Left hindlimb (tissue), 1 donor: ENCODE measurements around the gene HINT2.

Experiments used
- DNase-seq: peaks from one replicate; pipeline ENCODE4 v3.0.0-alpha.2; 2018

Gene HINT2

DNA sequence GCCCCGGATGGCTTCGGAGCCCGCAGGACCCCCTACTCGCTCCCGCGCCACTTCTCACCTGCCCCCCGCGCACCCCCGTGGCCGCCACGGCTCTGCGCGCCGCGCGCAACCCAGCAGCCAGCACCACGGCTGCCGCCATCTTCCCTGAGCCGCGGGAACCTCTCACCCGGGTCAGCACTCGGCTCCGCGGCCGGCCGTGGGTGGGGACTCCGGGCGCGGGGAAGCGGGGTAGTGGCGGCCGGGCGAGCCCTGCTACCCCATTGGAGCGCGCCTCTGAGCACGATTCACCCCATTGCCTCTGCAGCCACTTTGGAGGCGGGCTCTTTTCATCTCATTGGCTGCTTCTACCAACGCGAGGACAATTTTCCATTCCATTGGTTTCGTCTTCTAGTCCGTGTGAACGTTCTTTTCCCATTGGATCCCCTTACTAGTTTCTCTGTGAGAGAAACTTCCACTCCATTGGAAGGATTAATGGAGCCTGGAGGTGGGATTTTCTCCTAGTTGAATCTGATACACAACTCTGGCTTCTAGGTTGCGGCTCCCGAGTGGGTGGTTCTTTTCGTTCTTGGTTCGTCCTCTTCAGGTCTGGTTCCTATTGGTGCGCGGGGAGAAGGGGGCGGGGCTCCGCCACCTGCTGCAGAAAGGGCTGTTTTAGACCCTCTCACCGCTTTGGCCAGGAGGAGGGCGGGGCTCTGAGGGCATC, at the start of gene HINT2:
TSS of gene HINT2 (minus strand) at position 202 of the 703 bp plus-strand sequence. CDS start at position 139, 63 bp downstream.
- DNase-seq, result peak; percentile 95

DNA sequence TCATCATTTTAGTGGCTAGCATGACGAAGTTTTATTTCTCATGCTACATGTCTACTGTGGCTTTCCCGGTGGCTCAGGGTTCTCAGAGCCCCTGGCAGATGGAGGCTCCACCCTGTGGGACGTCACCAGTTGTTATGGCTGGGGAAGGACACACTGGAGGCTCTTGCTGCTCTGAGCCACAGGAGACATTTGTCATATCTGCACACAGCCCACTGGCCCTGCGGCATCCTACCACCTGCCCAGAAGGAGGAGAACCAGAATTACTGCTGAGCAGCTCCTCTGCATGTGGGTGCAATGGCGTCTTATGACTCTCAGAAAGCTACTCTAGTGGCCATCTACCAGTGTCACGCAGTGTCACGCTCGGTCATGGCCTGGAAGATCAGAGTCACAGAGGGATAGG, 48.7 kb upstream of the HINT2 start:
- DNase-seq, result no peak

DNA sequence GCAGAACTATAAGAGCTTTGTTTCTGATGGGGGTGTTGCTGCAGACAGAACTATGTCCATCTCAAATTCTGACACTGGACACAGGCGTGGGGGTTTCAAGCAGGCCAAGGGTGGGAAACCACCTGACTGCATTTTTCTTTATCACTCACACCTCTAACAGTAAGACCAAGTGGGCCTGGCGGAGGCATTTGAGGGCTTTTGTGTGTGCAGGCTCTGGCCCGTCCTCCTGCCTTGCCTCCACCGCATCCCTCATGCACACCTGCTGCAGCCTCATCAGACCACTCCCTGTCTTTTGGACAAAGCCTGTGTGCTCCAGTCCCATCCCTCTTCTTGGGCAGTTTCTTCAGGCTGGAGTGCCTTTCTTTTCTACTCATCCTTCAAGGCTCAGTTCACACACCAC, 47.5 kb upstream of the HINT2 start:
- no peak for DNase-seq

DNA sequence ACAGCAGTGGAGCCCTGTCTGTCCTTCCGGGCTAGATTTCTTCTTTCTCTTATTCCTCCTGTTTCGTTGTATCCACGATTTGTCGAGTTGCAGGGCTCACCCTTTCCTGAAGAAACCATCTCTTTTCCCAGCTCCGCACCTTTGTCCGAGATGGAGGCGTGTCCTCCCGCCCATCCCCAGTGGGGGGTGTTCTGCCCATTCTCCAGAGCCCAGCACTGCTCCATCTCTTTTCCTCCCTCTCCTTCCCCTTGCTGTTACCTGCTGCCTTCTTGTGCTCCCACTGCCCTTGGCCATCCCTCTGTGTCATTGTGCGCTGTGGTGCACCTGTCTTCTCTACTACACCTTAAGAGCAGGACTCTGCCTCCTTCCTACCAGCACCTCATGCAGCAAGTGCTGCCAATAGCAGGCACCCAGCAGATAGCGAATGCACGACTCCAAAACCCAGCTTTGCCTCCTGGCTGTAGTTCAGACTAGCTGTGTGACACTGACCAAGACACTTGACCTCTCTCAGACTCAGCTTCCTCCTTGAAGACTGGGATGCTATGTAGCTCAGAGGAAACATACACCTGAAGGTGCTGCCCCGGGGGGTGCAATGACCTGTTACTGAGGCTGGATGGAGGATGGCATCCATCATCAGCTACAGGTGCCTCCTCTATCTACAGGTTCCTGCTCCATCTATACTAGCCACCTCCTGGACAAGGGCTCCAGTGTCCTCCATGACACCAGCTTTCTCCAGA, 46.5 kb upstream of the HINT2 start:
- DNase-seq, result no peak

DNA sequence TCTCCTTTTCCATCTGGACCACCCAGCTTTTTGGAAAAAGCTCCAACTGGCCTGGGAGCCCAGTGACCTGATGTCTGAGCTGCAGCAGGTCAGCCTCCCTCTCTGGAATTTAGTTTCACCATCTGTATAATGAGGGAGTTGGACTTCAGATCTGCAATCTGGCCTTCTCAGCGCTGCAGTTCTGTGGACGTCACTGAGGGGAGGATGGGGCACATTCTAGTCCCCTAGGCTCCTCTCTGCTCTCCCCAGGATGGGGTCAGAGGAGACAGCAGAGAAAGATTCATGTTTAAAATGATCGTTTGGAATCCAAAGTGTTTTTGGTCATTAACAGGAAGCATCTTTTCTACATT, 45.1 kb upstream of the HINT2 start:
- no peak for DNase-seq

DNA sequence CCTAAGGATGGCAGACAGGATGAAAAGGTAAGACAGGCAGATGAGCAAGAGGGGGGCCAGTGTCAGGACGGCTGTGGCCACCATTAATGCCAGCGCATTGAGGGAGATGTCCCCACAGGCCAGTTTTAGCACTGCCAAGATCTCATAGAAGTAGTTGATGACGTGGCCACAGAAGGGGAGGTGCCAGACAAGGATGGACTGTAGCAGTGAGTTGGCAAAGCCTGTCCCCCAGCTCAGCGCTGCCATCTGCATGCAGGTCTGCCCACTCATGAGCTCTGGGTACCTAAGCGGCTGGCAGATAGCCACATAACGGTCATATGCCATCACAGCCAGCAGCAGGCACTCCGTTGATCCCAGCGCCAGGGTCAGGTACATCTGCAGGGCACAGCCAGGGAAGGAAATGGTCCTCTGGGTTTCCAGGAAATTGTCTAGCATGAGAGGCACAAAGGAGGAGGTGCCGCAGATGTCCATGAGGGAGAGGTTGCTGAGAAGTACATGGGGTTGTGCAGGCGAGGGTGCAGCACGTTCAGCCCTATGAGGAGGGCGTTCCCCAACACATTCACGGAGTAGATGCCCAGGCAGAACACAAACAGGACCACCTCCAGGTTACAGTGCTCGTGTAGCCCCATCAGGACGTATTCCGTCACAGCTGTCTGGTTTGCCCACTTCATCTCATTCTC, 44.6 kb upstream of the HINT2 start:
- DNase-seq, result no peak

DNA sequence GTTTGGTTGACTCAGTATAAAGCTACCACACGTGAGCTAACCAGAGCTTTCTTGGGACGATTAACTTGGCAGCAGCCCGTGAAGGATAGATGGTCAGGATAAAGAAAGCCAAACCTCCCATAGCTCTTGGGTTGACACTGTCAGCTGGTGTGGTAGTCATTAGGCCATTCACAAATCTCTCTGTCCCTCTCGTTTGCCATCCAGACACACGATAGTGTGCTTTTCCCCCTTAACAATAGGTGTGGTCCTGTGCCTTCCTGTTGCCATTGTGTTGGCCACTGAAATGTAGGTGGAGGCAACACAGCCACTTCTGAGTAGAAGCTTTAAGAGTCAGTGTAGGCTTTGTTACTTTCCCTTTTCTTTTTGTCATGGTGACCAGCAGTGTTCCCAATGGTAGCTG, 43.6 kb upstream of the HINT2 start:
- DNase-seq, result no peak

DNA sequence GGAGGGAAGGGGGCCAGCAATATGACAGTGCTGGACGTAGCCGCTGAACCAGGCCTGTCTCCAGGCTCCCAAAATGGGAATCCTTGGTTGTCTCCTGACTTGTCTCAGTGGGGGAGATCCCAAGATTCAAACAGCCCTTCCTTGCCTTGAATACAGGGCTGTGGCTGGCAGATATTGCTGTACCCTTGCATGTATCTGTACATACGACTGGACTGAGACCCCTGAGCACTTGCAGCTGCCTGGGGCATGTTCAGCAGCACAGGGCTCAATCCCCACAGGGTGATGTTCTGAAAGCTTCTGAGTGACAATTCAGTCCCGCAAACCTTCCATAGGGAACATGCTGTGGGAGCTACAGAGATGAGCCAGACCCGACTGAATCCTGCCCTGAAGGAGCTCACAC, 42.0 kb upstream of the HINT2 start:
- DNase-seq, result no peak

DNA sequence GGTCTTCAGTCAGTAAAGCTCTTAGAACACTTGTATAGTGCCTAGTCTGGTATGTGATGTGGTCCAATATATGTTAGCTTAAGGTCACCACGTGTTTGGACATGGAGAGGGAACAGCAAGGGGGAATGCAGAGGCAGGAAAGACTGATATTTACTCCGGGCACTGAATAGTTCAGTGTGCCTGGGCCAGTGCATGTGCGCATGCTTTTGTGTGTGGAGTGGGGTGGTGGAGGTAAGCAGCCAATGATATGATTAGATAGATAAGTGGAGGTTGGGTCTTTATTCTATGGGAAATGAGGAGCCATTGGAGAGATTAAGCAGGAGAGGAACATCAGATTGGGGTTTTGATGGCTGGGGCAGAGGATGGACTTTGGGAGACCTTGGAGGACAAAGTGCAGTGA, 41.4 kb upstream of the HINT2 start:
- DNase-seq, result no peak

DNA sequence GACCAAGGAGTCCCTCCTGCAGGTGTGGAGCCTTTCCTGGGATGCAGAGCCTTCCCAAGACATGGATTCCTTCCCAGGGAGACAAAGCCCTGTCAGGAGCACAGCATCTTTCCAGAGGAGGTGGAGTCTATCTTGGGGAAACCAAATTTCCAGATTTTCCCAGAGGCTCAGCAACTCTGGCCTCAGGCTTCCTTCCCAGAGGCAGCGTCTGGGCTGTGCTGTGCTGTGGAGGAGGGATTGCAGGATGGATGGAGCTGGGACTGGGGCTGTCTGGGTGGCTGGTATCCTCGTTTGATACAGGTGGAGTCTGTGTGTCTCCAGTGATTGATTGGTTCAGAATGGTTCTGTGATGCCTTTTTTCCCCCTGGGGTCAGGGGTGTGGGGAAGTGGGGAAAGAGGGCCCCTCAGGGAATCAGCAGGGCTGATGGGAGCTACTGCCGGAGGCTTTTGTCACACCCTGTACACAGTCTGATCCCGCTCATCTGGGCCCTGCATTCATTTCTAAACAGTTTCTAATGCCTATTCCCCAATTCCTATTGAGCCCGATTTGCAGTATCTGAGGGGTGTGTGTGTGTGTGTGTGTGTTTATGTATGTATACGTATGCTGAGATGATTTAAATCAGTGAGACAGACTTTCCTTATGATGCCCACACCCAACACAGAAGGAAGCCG, 39.4 kb upstream of the HINT2 start:
- DNase-seq, result no peak

DNA sequence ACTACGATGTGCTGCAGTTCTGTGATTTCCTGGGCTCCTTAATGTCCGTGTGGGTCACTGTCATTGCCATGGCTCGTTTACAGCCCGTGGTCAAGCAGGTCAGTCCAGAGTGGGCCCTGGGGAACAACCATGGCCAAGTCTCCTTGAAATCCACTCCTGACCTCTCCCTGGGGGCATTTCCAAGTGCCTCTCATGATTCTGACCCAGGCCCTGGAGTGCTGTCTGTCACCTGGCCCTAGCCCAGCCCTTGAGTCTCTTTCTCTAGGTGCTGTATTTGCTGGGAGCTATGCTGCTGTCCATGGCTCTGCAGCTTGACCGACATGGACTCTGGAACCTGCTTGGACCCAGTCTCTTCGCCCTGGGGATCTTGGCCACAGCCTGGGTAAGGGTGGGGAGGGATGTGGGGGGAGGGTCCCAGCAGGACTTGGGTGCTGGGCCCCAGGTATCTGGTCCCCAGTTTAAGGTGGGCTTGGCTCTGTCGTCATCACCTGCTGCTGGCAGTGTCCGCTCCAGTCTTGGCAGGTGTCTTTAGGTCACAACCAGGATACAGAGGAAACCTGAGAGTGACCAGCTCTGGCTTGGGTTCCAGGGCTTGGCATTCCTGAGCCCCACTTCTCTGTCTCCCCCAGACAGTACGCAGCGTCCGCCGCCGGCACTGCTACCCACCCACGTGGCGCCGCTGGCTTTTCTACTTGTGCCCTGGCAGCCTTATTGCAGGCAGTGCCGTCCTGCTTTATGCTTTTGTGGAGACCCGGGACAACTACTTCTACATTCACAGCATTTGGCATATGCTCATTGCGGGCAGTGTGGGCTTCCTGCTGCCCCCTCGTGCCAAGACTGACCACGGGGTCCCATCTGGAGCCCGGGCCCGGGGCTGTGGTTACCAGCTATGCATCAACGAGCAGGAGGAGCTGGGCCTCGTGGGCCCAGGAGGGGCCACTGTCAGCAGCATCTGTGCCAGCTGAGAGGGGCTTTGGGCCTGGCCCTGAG, 38.3 kb upstream of the HINT2 start:
- no peak for DNase-seq

DNA sequence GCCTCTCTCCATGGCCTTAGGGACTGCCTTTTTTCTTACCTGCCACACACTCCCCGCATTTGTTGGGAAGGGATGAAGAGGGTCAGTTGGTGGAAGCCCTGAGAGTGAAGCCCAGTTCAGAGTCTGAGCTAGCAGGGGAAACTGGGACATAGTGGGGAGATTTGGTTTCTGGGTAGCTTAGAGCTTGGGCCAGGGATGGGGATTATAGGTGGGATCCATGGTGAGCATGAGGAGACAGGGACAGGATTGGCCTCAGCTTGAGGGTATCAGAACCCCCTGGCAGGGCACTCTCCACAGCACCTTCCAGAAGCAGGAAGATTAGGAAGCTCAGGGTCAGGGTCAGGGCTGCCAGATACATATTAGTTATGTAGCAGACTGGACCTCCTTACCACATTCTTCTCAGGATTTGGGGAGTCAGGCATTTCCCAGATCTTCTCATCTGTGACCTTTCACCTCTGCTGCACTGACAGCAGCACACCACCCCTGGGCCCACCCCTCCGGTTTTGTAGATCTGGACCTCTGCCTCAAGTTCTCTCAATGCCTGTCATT, 37.5 kb upstream of the HINT2 start:
- no peak for DNase-seq

DNA sequence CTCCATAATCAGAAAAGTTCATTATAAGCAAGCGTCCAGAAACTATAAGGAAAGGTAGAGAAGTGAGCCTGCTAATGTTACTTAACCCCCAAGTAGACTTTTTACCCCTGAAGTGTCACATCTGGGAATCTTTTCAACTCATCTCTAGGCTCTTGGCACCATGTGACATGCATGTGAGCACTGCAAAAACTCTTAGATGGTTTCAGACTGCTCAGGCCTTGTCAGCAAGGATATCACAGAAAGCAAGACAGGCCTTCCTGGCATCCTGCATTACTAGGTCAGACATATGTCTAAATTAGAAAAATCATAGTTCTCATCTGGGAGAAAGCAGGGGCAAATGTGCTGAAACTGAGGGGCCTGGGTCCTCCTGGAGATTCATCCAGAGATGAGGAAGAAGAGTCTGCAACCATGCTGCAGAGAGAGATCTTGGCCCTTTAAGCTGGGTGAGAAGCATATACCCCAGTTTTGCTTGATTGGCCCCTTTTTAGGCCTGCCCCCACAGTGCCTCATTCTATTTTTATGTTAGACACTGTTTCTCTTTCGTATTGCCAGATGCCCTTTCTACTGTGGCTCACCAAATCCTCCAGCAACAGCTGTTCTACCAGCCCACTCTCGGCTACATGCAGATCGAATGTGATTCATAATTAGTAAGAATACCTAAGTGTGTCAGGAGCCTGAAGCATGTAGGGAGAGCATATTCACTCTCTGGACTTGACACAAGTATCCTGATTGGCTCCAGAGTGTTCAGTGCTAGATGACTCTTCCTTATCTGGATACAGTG, 33.1 kb upstream of the HINT2 start:
- DNase-seq, result no peak

DNA sequence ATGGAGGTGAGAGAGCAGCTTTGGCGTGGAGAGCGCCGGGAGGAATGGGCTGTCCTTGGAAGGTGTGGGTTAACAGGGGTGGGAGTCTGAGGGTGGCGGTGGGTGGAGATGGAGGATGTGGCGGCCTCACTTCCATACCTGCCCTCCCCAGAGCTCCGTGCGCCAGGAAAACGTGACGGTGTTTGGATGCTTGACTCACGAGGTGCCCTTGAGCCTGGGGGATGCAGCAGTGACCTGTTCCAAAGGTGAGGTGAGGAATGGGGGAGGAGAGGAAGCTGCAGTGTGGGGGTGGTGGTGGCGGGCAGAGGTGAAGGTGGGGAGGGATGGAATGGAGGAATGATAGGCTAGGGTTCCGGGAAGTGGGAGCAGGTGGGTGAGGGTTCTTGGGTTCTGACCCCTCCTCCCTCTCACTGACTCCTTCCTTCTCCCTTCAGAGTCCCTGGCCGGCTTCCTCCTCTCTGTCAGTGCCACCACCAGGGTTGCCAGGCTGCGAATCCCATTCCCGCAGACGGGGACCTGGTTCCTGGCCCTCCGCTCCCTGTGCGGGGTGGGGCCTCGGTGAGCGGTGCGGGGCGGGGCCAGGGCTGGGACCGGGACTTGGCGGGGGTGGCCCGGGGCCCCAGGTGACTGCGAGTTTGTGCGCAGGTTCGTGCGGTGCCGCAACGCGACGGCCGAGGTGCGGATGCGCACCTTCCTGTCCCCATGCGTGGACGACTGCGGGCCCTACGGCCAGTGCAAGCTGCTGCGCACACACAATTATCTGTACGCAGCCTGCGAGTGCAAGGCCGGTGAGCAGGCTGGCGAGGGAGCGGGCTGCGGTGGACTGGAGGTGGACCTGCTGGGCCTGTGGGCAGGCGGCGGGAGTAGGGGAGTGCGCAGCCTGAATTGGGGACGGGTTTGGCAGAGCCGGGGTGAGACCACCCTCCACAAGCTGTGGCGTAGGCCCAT, 31.3 kb upstream of the HINT2 start:
- DNase-seq, result no peak

DNA sequence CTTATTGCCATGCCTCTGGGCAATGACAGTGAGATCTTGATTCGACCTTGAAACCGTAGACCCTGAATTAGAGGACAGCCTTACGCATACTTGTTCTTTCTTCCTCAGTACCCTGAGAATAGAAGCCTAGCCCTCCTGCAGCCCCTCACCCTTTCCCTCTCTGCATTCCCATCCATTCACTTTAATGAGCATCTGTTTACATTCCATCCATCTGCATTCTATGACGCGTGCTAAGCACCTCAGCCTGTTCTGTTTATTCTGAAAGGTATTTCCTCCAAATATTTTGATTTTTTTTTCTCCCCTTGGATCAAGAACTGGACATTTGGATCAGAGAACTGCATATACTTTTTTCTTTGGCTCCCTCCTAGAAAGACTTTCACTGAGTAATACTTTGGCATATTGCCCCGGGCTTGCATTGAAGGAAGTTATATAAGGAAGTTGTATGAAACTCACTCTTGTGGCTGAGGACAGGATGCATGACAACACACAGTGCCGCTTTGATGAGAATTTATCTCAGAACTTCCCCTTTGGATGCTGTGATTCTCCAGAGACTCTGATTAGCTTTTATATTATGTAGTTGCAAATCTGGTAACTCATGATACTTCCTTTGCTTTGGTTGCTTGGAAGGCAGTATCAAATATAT, 29.9 kb upstream of the HINT2 start:
- no peak for DNase-seq

DNA sequence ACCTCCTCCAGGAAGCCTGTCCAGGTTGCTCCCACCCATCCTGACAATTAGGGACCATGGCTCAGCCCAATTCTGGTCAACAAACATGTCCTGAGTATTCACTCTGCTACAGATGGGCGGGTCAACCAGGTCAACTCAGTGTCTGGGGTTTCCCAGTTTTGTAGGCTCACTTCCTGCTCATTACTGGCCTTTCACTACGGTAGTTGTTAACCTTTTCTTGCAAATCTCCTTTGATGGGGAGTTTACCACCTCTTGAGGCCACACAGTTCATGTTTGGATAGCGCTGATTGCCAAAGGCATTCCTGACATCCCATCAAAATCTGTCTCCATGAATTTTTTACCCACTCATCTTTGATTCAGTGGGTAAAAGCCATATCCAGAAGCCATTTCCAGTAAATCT, 28.0 kb upstream of the HINT2 start:
- DNase-seq, result no peak

DNA sequence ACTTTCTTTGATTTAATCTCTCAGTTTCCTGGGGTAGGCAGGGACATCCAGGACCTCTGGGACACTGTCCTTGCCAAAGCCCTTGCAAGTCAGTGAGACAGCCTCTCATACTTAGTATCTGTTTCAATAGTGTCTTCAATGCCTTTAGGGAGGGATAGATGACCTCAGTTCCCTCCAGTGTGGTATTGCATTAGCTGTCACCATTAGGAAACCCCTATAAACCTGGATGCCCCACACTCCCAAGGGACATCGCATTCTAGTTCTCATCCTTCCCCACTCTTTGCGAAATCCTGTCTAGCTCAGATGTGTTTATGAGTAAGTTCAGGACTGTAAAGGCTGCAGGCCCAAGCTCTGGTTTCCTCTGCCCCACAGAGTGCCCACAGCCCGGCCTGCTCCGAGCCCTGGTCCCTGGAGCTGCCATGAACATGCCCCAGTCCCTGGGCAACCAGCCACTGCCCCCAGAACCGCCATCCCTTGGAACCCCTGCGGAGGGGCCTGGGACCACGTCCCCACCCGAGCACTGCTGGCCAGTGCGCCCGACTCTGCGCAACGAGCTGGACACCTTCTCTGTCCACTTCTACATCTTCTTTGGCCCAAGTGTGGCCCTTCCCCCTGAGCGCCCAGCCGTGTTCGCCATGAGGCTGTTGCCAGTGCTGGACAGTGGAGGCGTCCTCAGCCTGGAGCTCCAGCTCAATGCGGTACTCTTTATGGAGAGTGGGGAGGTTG, 27.3 kb upstream of the HINT2 start:
- DNase-seq, result no peak

DNA sequence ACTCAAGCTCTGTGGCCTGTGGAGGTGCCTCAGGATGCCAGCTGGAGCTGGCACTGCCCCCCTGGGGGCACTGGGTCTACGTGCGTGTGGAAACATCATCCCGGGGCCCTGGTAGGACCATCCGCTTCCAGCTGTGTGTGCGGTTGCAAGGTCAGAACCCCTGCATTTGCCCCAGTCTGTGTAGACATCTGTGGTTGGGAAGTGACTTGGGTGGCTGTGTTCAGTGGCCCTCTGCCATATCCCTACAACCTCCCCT, 26.7 kb upstream of the HINT2 start:
- no peak for DNase-seq
